NT2/D1 (cell line): ENCODE measurements around the gene APBA1.

Experiments used
- DNase-seq: peaks from one replicate; pipeline ENCODE4 v3.0.0-alpha.2; 2011; ENCODE audit warnings: low read depth, low spot score
- H3K27me3 ChIP-seq: 2 replicates; pipeline ENCODE4 v1.6.0; 2011; ENCODE audit warnings: mild to moderate bottlenecking; ENCODE audit not compliant: insufficient read length, insufficient read depth
- H3K36me3 ChIP-seq: 2 replicates; pipeline ENCODE4 v1.6.1; 2011; ENCODE audit warnings: mild to moderate bottlenecking, low read length, mixed read lengths; ENCODE audit not compliant: insufficient read depth, insufficient read length
- H3K4me1 ChIP-seq: 2 replicates; pipeline ENCODE4 v1.5.1; 2011; ENCODE audit not compliant: insufficient read depth, insufficient read length
- H3K4me3 ChIP-seq: 2 replicates; pipeline ENCODE4 v1.5.1; 2011; ENCODE audit warnings: low read depth; ENCODE audit not compliant: insufficient read length
- H3K9ac ChIP-seq: 2 replicates; pipeline ENCODE4 v1.6.0; 2011; ENCODE audit warnings: low read depth; ENCODE audit not compliant: insufficient read length
- H3K9me3 ChIP-seq: 2 replicates; pipeline ENCODE4 v1.5.1; 2011; ENCODE audit warnings: mild to moderate bottlenecking, low read length; ENCODE audit not compliant: insufficient read depth
- SUZ12 ChIP-seq: IDR thresholded peaks from 2 replicates; pipeline ENCODE4 v1.6.1; 2011; ENCODE audit not compliant: insufficient read length, insufficient read depth; ENCODE audit errors: extremely low read depth
- YY1 ChIP-seq: IDR thresholded peaks from 2 replicates; pipeline ENCODE4 v1.6.1; 2011; ENCODE audit not compliant: insufficient read length, insufficient read depth
- ZNF274 ChIP-seq: IDR thresholded peaks from 2 replicates; pipeline ENCODE4 v1.6.1; 2011; ENCODE audit warnings: mild to moderate bottlenecking, low read depth, low read length

The APBA1 gene

GRCh38 chr9:69474821-69475220, 197.3 kb downstream of the APBA1 start:
- H3K4me1 ChIP-seq: no peaks in the 10 kb centered on the region
- no peak for DNase-seq

GRCh38 chr9:69472101-69472620, 200.0 kb downstream of the APBA1 start:
- Histone ChIP-seq H3K9ac (no peak overlapping the region), H3K9me3 (peaks cover 12% of the 10 kb centered on the region; the same call in 1 of the 2 replicates), H3K4me3 (no peak overlapping the region), H3K27me3 (no peaks in the 10 kb centered on the region), H3K4me1 (no peaks in the 10 kb centered on the region), H3K36me3 (no peaks in the 10 kb centered on the region)
- no peak for TF ChIP-seq SUZ12
- TF ChIP-seq ZNF274: no peak
- no peak for TF ChIP-seq YY1
- DNase-seq: no peak

More at GRCh38 chr9:69474821-69475220, 197.3 kb downstream of the APBA1 start:
- Histone ChIP-seq H3K27me3 (no peaks in the 10 kb centered on the region), H3K4me3 (no peak overlapping the region), H3K36me3 (no peaks in the 10 kb centered on the region), H3K9ac (no peak overlapping the region), H3K9me3 (peaks cover 12% of the 10 kb centered on the region; the same call in 1 of the 2 replicates)
- TF ChIP-seq YY1 (no peak), ZNF274 (no peak), SUZ12 (no peak)

- H3K36me3 ChIP-seq: no peaks in the 10 kb centered on the region
- no peak overlapping the region for H3K9ac ChIP-seq
- no peaks in the 10 kb centered on the region for H3K27me3 ChIP-seq
- H3K9me3 ChIP-seq: peaks cover 12% of the 10 kb centered on the region; the same call in 1 of the 2 replicates
- no peak for DNase-seq
- no peaks in the 10 kb centered on the region for H3K4me1 ChIP-seq
- no peak for TF ChIP-seq SUZ12
- no peak for TF ChIP-seq ZNF274
- TF ChIP-seq YY1: no peak
- no peak overlapping the region for H3K4me3 ChIP-seq
These were observed 200.7 kb downstream of the APBA1 start for GRCh38 chr9:69471433-69471832.

- Histone ChIP-seq H3K9ac (no peak overlapping the region), H3K4me1 (no peaks in the 10 kb centered on the region), H3K36me3 (no peaks in the 10 kb centered on the region), H3K27me3 (no peaks in the 10 kb centered on the region), H3K9me3 (peaks cover 2% of the 10 kb centered on the region; the same call in 1 of the 2 replicates), H3K4me3 (no peak overlapping the region)
- TF ChIP-seq ZNF274 (no peak), SUZ12 (no peak), YY1 (no peak)
- no peak for DNase-seq
These were observed 201.8 kb downstream of the APBA1 start for GRCh38 chr9:69470186-69470977.

- Histone ChIP-seq H3K9ac (no peak overlapping the region), H3K36me3 (no peaks in the 10 kb centered on the region), H3K4me1 (no peaks in the 10 kb centered on the region), H3K4me3 (no peak overlapping the region), H3K9me3 (no peaks in the 10 kb centered on the region), H3K27me3 (no peaks in the 10 kb centered on the region)
- TF ChIP-seq SUZ12 (no peak), ZNF274 (no peak), YY1 (no peak)
- no peak for DNase-seq
These were observed 203.0 kb downstream of the APBA1 start for GRCh38 chr9:69469136-69469535.

GRCh38 chr9:69468380-69468779, 203.8 kb downstream of the APBA1 start:
- no peaks in the 10 kb centered on the region for H3K9me3 ChIP-seq
- H3K27me3 ChIP-seq: no peaks in the 10 kb centered on the region
- DNase-seq: no peak
- H3K4me1 ChIP-seq: no peaks in the 10 kb centered on the region
- H3K9ac ChIP-seq: no peak overlapping the region
- TF ChIP-seq ZNF274 (no peak), SUZ12 (no peak), YY1 (no peak)
- H3K4me3 ChIP-seq: no peak overlapping the region
- H3K36me3 ChIP-seq: no peaks in the 10 kb centered on the region

- Histone ChIP-seq H3K9ac (no peak overlapping the region), H3K4me1 (no peaks in the 10 kb centered on the region), H3K9me3 (no peaks in the 10 kb centered on the region), H3K27me3 (no peaks in the 10 kb centered on the region), H3K4me3 (no peak overlapping the region), H3K36me3 (no peaks in the 10 kb centered on the region)
- no peak for TF ChIP-seq ZNF274
- TF ChIP-seq SUZ12: no peak
- TF ChIP-seq YY1: no peak
- DNase-seq: no peak
These were observed 206.0 kb downstream of the APBA1 start for GRCh38 chr9:69466151-69466550.
